GM12878 (cell line): ENCODE results near the gene CLIC3. TPM values are rescaled to one million over a fixed set of nuclear protein-coding genes. Genes with fewer than 3 reads are reported as not detected.

Experiments
- ATF7 ChIP-seq: fragments of 450-650 bp; IDR thresholded peaks from 2 replicates; pipeline ENCODE4 v1.6.1; 2016; ENCODE audit warnings: low read depth, mild to moderate bottlenecking
- CBX5 ChIP-seq: sonication (generic); IDR thresholded peaks from 2 replicates; pipeline ENCODE4 v1.6.1; 2016; ENCODE audit warnings: low read depth, moderate library complexity, mild to moderate bottlenecking, inconsistent platforms
- FOS ChIP-seq: IDR thresholded peaks from 3 replicates; pipeline ENCODE4 v1.6.1; 2011; ENCODE audit warnings: borderline replicate concordance; ENCODE audit not compliant: insufficient read length; ENCODE audit errors: extremely low read depth
- MTA2 ChIP-seq: fragments of 450-650 bp; IDR thresholded peaks from 2 replicates; pipeline ENCODE4 v1.6.1; 2016; ENCODE audit warnings: low read depth, mild to moderate bottlenecking, moderate library complexity
- NFYB ChIP-seq: IDR thresholded peaks from 2 replicates; pipeline ENCODE4 v1.6.1; 2011; ENCODE audit warnings: low read depth, mild to moderate bottlenecking, low read length, improper control_type of control experiment, moderate library complexity; ENCODE audit not compliant: insufficient read depth
- NR2F1 ChIP-seq: fragments of 450-650 bp; conservative IDR thresholded peaks from 2 replicates; pipeline ENCODE4 v1.6.1; 2017; ENCODE audit warnings: mild to moderate bottlenecking
- POLR2AphosphoS5 ChIP-seq: IDR thresholded peaks from 2 replicates; pipeline ENCODE4 v1.6.1; 2011; ENCODE audit warnings: mild to moderate bottlenecking, low read length, inconsistent platforms
- RELA ChIP-seq: fragments of 450-650 bp; IDR thresholded peaks from 2 replicates; pipeline ENCODE4 v1.8.0; 2014; ENCODE audit warnings: borderline replicate concordance; ENCODE audit not compliant: partially characterized antibody
- RUNX3 ChIP-seq: IDR thresholded peaks from 2 replicates; pipeline ENCODE4 v1.6.1; 2012; ENCODE audit warnings: low read length, inconsistent platforms
- YBX1 ChIP-seq: fragments of 450-650 bp; IDR thresholded peaks from 2 replicates; pipeline ENCODE4 v1.6.1; 2016; ENCODE audit warnings: antibody characterized with exemption
- ZZZ3 ChIP-seq: IDR thresholded peaks from 2 replicates; pipeline ENCODE4 v1.6.1; 2011; ENCODE audit warnings: low read depth; ENCODE audit not compliant: control insufficient read depth, insufficient read length
- polyA plus RNA-seq, 11 experiments: library from polyadenylated mRNA; depleted of rRNA in 4 of 11; unstranded in 6 of 11; stranded (reverse) in 5 of 11; fragments of >200 nt; fragmentation: Nextera tagmentation in 4 of 11; fragmentation: Illumina TruSeq in 1 of 11; extraction: Ambion mirVana in 4 of 11; extraction: Trizol in 1 of 11; gene quantifications; 1 replicate in 1 of 11; 2 replicates in 10 of 11; pipeline versions ENCODE4 v1.2.1 to v1.2.3, GENCODE V29; 2011 to 2016; ENCODE audit warnings: inconsistent platforms in 2 of 11, missing spikeins in 2 of 11, low read depth in 1 of 11
- total RNA-seq, 4 experiments: library from RNA; depleted of rRNA in 3 of 4; stranded (reverse); fragments of >200 nt in 3 of 4; fragmentation: Illumina TruSeq in 1 of 4; extraction: Trizol in 1 of 4; gene quantifications; 2 replicates each; pipeline versions ENCODE4 v1.2.1 to v1.2.3, GENCODE V29; 2013 to 2021
- TF ChIP-seq, protein P1 (sequence below): IDR thresholded peaks from 2 replicates; pipeline ENCODE4 v1.6.1; 2012; ENCODE audit warnings: low read depth, low read length, improper control_type of control experiment
- TF ChIP-seq, protein P2 (sequence below): fragments of 450-650 bp; IDR thresholded peaks from 2 replicates; pipeline ENCODE4 v1.6.1; 2017; ENCODE audit warnings: low read depth, mild to moderate bottlenecking, moderate library complexity
- TF ChIP-seq, protein P3 (sequence below): fragments of 450-650 bp; IDR thresholded peaks from 2 replicates; pipeline ENCODE4 v1.6.1; 2016; ENCODE audit warnings: mild to moderate bottlenecking
- TF ChIP-seq, protein P4 (sequence below): IDR thresholded peaks from 2 replicates; pipeline ENCODE4 v1.6.1; 2012; ENCODE audit warnings: low read depth, low read length, improper control_type of control experiment
- TF ChIP-seq, protein P5 (sequence below): IDR thresholded peaks from 2 replicates; pipeline ENCODE4 v1.6.1; 2011; ENCODE audit warnings: low read depth, mild to moderate bottlenecking, low read length, moderate library complexity, borderline replicate concordance; ENCODE audit errors: extremely low read depth
- TF ChIP-seq, protein P6 (sequence below): fragments of 450-650 bp; IDR thresholded peaks from 2 replicates; pipeline ENCODE4 v1.6.1; 2016; ENCODE audit warnings: mild to moderate bottlenecking, moderate library complexity, borderline replicate concordance

Gene CLIC3
- total and polyA plus RNA-seq, 10 of the 15 experiments (the other 5 are each of a cell fraction or from before 2014, with no cell fraction given) = 0.31 TPM; not detected in 9

DNA sequence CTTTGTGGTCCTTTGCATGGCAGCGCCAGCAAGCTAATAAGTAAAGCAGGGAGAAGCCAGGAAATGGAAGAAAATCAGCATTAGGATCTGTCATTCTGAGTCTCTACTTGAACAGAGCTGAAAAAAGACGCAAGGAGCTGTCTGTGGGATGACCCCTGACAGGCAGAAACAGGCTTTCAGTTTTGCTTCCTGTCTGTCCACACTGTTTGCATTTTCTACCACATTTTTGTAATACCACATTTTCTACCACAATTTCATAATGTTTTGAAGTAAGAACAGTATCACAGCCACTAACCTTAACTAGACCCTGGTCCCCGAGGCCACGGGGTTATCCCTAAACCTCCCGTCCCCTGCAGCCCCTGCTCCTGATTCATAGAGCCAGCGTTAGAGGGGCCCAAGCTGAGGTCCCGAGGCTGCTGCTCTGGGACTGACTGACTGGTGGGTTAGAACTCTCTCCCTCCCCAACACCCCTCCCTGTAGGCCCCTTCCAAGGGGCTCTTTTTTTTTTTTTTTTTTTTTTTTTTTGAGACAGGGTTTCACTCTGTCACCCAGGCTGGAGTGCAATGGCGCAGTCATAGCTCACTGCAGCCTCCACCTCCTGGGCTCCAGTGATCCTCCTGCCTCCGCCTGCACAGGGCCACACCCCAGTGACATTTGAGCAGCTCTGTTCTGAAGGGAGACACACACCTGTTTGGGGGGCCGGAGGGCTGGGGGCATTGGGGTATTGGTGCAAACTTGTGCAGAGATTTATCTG is 4.0 kb upstream of the CLIC3 start (continued):
- TF ChIP-seq RELA = no peak
- TF ChIP-seq ATF7 = peak; percentile 84
- TF ChIP-seq, protein P1, sequence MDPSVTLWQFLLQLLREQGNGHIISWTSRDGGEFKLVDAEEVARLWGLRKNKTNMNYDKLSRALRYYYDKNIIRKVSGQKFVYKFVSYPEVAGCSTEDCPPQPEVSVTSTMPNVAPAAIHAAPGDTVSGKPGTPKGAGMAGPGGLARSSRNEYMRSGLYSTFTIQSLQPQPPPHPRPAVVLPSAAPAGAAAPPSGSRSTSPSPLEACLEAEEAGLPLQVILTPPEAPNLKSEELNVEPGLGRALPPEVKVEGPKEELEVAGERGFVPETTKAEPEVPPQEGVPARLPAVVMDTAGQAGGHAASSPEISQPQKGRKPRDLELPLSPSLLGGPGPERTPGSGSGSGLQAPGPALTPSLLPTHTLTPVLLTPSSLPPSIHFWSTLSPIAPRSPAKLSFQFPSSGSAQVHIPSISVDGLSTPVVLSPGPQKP = no peak
- no peak for TF ChIP-seq POLR2AphosphoS5
- TF ChIP-seq, protein P2, sequence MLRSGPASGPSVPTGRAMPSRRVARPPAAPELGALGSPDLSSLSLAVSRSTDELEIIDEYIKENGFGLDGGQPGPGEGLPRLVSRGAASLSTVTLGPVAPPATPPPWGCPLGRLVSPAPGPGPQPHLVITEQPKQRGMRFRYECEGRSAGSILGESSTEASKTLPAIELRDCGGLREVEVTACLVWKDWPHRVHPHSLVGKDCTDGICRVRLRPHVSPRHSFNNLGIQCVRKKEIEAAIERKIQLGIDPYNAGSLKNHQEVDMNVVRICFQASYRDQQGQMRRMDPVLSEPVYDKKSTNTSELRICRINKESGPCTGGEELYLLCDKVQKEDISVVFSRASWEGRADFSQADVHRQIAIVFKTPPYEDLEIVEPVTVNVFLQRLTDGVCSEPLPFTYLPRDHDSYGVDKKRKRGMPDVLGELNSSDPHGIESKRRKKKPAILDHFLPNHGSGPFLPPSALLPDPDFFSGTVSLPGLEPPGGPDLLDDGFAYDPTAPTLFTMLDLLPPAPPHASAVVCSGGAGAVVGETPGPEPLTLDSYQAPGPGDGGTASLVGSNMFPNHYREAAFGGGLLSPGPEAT = peak; percentile 77; the same call in 1 of the 2 replicates
- peak; percentile 96 for TF ChIP-seq RUNX3
- no peak for TF ChIP-seq YBX1
- TF ChIP-seq, protein P3, sequence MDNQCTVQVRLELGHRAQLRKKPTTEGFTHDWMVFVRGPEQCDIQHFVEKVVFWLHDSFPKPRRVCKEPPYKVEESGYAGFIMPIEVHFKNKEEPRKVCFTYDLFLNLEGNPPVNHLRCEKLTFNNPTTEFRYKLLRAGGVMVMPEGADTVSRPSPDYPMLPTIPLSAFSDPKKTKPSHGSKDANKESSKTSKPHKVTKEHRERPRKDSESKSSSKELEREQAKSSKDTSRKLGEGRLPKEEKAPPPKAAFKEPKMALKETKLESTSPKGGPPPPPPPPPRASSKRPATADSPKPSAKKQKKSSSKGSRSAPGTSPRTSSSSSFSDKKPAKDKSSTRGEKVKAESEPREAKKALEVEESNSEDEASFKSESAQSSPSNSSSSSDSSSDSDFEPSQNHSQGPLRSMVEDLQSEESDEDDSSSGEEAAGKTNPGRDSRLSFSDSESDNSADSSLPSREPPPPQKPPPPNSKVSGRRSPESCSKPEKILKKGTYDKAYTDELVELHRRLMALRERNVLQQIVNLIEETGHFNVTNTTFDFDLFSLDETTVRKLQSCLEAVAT = peak; percentile 88
- no peak for TF ChIP-seq CBX5
- TF ChIP-seq NFYB = no peak
- peak; percentile 99 for TF ChIP-seq NR2F1
- TF ChIP-seq, protein P4, sequence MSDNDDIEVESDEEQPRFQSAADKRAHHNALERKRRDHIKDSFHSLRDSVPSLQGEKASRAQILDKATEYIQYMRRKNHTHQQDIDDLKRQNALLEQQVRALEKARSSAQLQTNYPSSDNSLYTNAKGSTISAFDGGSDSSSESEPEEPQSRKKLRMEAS = no peak
- TF ChIP-seq, protein P5, sequence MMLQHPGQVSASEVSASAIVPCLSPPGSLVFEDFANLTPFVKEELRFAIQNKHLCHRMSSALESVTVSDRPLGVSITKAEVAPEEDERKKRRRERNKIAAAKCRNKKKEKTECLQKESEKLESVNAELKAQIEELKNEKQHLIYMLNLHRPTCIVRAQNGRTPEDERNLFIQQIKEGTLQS = no peak
- TF ChIP-seq ZZZ3 = no peak
- TF ChIP-seq FOS = no peak
- TF ChIP-seq, protein P6, sequence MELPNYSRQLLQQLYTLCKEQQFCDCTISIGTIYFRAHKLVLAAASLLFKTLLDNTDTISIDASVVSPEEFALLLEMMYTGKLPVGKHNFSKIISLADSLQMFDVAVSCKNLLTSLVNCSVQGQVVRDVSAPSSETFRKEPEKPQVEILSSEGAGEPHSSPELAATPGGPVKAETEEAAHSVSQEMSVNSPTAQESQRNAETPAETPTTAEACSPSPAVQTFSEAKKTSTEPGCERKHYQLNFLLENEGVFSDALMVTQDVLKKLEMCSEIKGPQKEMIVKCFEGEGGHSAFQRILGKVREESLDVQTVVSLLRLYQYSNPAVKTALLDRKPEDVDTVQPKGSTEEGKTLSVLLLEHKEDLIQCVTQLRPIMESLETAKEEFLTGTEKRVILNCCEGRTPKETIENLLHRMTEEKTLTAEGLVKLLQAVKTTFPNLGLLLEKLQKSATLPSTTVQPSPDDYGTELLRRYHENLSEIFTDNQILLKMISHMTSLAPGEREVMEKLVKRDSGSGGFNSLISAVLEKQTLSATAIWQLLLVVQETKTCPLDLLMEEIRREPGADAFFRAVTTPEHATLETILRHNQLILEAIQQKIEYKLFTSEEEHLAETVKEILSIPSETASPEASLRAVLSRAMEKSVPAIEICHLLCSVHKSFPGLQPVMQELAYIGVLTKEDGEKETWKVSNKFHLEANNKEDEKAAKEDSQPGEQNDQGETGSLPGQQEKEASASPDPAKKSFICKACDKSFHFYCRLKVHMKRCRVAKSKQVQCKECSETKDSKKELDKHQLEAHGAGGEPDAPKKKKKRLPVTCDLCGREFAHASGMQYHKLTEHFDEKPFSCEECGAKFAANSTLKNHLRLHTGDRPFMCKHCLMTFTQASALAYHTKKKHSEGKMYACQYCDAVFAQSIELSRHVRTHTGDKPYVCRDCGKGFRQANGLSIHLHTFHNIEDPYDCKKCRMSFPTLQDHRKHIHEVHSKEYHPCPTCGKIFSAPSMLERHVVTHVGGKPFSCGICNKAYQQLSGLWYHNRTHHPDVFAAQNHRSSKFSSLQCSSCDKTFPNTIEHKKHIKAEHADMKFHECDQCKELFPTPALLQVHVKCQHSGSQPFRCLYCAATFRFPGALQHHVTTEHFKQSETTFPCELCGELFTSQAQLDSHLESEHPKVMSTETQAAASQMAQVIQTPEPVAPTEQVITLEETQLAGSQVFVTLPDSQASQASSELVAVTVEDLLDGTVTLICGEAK = no peak
- peak; percentile 75 for TF ChIP-seq MTA2
